ENCODE measurements around the gene ARHGAP27. TPM values are rescaled to one million over a fixed set of nuclear protein-coding genes. Genes with fewer than 3 reads are reported as not detected.

Gene ARHGAP27
- total and polyA plus RNA-seq, 8 donors = 3.1 to 22.4 (median 7.4) TPM

DNA sequence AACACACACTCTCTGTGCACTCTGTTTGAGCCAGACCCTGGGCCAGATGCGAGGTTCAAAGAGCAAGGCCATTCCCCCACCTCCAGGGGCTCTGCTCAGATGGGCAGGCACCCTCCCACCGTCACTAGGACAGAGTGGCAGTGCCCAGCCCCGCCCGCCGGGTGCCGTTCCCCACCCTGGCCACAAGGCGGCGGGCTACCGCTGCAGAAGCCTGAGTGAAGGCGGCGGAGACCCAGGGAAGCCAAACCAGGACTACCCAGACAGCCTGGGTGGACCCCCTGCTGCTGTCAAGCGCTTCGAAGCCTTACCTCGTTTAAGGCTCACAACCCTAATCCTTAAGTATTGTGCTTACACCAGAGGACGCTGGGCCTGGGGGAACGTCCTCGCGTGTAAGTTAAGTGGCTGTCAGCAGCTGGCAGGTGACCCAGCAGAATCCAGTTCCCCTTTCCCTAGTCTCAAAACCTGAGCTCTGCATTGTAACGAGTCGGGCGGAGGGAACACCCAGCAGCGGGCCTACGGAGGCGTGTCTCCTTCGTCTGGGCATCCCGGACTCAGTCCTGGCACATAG lies 4.5 kb downstream of the ARHGAP27 start:
- FAIRE-seq (no peak), ATAC-seq (peak; percentile 61 to 73 (median 66)), DNase-seq (peak; percentile 54 to 94 (median 81))
- Histone ChIP-seq H3K36me3 (no peaks in the 10 kb centered on the region), H3K27ac (peak overlapping the region in 2 of 4 donors; percentile 34 to 46), H3K4me1 (peaks cover 3 to 20% (median 4%) of the 10 kb centered on the region in 3 donors), H3K27me3 (peaks cover 0 to 5% (median 0%) of the 10 kb centered on the region in 4 donors), H3K9me3 (no peaks in the 10 kb centered on the region), H3K4me3 (peak overlapping the region in 2 of 4 donors; percentile 12 to 25)
- intact Hi-C loops (cut with DNase I) = no loop called here
- TF ChIP-seq, protein P1, sequence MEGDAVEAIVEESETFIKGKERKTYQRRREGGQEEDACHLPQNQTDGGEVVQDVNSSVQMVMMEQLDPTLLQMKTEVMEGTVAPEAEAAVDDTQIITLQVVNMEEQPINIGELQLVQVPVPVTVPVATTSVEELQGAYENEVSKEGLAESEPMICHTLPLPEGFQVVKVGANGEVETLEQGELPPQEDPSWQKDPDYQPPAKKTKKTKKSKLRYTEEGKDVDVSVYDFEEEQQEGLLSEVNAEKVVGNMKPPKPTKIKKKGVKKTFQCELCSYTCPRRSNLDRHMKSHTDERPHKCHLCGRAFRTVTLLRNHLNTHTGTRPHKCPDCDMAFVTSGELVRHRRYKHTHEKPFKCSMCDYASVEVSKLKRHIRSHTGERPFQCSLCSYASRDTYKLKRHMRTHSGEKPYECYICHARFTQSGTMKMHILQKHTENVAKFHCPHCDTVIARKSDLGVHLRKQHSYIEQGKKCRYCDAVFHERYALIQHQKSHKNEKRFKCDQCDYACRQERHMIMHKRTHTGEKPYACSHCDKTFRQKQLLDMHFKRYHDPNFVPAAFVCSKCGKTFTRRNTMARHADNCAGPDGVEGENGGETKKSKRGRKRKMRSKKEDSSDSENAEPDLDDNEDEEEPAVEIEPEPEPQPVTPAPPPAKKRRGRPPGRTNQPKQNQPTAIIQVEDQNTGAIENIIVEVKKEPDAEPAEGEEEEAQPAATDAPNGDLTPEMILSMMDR (IDR thresholded peaks at IDR 0.05) = peak; percentile 99
- 2 to 3% methylated on average over 26 of the region's 26 CpGs for WGBS, 2 donors

DNA sequence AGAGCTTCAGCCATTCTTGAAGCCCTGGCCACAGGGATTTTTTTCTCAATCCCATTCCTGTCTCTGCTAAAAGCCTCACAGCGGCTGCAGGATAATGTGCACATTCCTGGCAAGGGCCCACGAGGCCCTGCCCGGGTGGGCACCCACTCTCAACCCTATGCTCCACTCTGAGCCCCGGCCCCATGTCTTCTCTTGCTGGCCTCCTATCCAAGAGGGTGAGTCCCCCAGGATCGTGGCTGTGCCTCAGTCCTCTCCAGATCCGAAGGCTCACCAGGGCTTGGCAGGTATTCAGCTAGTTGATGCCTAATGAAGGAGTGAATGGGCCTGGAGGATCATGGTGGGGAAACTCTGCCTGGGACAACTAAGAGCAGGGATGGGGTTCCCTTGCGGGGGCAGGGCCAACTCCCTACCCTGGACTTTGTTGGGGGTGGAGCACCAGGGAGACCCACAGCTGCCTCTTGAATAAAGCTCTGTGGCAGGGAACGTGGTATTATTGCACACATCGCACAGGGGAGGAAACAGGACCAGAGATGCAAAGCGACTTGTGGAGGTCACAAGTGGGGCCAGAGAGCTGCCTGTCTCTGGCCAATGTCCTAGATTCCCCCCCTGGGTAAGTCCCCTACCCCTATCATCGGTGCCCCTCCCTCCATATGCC lies 5.4 kb downstream of the ARHGAP27 start:
- no peak for FAIRE-seq
- H3K36me3 ChIP-seq = no peaks in the 10 kb centered on the region

DNA sequence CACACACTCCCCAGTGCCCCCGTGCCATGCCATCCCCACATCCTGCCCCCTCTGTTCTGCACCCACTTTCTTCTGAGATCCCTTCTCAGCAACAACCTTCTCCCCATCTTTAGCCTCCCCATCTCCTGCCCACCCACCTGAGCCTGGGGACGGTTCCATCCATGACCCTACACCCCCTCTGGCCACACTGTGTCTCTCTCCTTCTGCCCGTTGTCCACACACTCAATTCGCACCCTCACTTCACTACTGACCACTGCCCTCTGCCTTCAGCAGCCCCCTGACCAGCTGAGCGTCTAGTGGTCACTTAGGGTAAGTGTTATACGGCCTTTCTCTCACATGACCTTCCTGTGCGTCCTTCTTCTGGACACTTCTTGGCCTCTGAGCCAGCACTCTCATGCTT lies 6.1 kb downstream of the ARHGAP27 start:
- WGBS, 2 donors = 64 to 73% methylated on average over 7 of the region's 7 CpGs
- no peak for FAIRE-seq
- intact Hi-C loops (cut with DNase I) = no loop called here
- TF ChIP-seq, protein P1 (IDR thresholded peaks at IDR 0.05) = no peak
- peak in 1 of 6 donors; percentile 9 for DNase-seq
- H3K27me3 ChIP-seq = peaks cover 0 to 5% (median 0%) of the 10 kb centered on the region in 4 donors
- H3K9me3 ChIP-seq = no peaks in the 10 kb centered on the region
- H3K27ac ChIP-seq = no peak overlapping the region
- H3K36me3 ChIP-seq = no peaks in the 10 kb centered on the region
- no peak for ATAC-seq
- no peak overlapping the region for H3K4me3 ChIP-seq
- peaks cover 3 to 20% (median 4%) of the 10 kb centered on the region in 3 donors for H3K4me1 ChIP-seq

More for the DNA sequence above, 5.4 kb downstream of the ARHGAP27 start:
- WGBS, 2 donors = 63 to 69% methylated on average over 11 of the region's 11 CpGs
- Histone ChIP-seq H3K27me3 (peaks cover 0 to 5% (median 0%) of the 10 kb centered on the region in 4 donors), H3K4me3 (no peak overlapping the region), H3K27ac (no peak overlapping the region), H3K9me3 (no peaks in the 10 kb centered on the region), H3K4me1 (peaks cover 3 to 20% (median 4%) of the 10 kb centered on the region in 3 donors)
- intact Hi-C loops (cut with DNase I) = no loop called here
- TF ChIP-seq, protein P1 (IDR thresholded peaks at IDR 0.05) = no peak
- ATAC-seq (no peak), DNase-seq (peak in 1 of 6 donors; percentile 36)

DNA sequence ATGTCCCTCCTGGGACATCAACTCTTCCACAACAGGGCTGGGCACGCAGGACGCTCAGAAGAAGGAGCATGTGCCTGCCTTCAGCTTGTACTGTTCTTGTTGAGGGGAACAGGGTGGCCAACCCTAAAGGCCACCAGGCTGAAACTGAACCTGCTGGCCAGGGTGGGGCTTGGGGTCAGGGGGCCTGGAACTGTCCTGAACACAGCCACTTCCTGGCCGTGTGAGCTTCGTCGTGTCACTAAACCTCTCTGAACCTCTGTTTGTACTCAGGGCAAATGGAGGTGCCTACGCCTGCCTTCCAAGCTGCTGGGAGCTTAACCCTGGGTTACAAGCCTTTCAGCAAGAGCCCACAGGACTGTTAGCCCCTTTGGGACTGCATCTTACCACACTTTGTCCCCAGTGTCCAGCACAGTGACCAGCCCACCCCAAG lies 6.7 kb downstream of the ARHGAP27 start:
- intact Hi-C loops (cut with DNase I) = no loop called here
- DNase-seq (no peak), FAIRE-seq (no peak), ATAC-seq (no peak)
- H3K9me3 ChIP-seq = no peaks in the 10 kb centered on the region
- TF ChIP-seq, protein P1 (IDR thresholded peaks at IDR 0.05) = no peak
- peaks cover 0 to 20% (median 3%) of the 10 kb centered on the region in 3 donors for H3K4me1 ChIP-seq
- peak overlapping the region in 1 of 4 donors; percentile 78 for H3K27ac ChIP-seq
- no peaks in the 10 kb centered on the region for H3K36me3 ChIP-seq
- peaks cover 0 to 5% (median 0%) of the 10 kb centered on the region in 4 donors for H3K27me3 ChIP-seq
- WGBS, 2 donors = 42 to 47% methylated on average over 6 of the region's 6 CpGs
- H3K4me3 ChIP-seq = peak overlapping the region in 1 of 4 donors; percentile 43

Measured in pancreas (tissue), 10 donors.